ENCODE results near the gene CPSF4.
A peak's percentile ranks its signal among the peaks of the same experiment; 100 is the strongest.

The CPSF4 gene

GRCh38 chr7:99438573-99439480 is at the start of gene CPSF4, which contains the start of gene PTCD1:
TSS of gene CPSF4 (plus strand) at chr7:99438943. CDS start at chr7:99439083, 140 bp downstream.
TSS of gene PTCD1 (minus strand) at chr7:99438798. CDS start at chr7:99435242, 3,556 bp downstream.
- peak; percentile 94 to 96 for DNase-seq

DNA sequence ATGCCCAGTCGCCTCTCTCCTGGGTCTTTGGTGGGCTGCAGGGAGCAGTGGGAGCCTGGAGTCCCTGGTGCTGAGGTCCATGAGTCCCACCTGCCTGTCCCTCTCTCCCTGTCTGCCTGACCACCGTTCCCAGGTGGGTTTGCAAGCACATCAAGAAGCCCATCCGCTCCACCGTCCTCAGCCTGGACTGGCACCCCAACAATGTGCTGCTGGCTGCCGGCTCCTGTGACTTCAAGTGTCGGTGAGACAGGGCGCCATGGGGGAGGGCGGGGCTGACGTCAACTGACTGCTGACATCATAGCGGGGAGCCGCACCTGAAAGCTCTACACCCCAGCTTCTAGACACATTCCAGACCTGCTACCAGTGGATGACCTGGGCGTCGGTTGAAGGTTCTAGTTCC is 49.0 kb upstream of the CPSF4 start:
- no peak for DNase-seq

- DNase-seq: no peak
Observed at GRCh38 chr7:99390941-99391602, 47.7 kb upstream of the CPSF4 start.

DNA sequence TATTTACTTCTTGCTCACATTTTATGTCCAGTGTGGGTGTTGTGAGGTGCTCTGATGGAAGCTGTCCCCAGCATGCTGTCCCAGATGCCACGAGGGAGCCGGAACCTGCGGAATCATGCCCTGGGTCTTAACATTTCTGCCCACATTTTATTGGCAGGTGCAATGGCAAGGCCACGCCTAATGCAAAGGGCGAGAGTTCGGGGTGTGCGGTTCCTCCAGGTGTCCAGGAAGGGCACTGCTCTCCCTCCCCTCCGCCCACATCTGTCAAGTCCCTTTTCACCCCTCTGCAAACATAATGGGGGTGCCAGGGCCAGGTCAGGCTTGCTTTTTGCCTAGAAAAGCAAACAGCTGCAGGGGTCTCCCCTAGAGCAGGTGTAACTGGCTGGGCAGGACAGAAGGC is 46.7 kb upstream of the CPSF4 start:
- DNase-seq: no peak

DNA sequence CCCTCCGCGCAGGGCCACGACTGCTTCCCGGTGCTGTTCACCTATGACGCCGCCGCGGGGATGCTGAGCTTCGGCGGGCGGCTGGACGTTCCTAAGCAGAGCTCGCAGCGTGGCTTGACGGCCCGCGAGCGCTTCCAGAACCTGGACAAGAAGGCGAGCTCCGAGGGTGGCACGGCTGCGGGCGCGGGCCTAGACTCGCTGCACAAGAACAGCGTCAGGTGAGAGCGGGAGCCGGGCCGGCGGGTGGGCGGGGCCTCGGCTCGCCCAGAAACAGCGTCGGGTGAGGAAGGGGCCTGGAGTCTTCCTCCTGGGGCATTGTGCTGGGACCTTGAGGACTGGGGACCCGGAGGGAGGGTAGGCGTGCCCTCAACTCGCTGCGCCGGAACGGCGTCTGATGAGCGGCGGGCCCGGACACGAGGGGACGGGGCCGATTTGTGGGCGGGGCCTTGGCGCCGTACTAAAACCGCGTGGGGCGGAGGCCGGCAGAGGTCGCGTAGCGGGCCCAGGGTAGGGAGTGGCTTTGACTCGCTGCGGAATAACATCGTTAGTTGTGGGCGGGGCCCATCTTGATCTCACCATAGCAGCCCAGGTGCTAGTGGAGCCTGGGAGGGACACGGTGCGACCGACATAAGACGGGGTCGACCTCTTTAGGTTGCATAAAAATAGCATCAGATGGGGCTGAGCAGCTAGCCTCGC is 45.9 kb upstream of the CPSF4 start:
- DNase-seq: peak; percentile 74 to 82

GRCh38 chr7:99393355-99394187 is 45.2 kb upstream of the CPSF4 start:
- no peak for DNase-seq

GRCh38 chr7:99394188-99394502 is 44.6 kb upstream of the CPSF4 start:
- DNase-seq: no peak

- DNase-seq: no peak
Observed at GRCh38 chr7:99395616-99396327, 43.0 kb upstream of the CPSF4 start.

GRCh38 chr7:99396418-99397296 is 42.1 kb upstream of the CPSF4 start:
- no peak for DNase-seq

- DNase-seq: no peak
Observed at GRCh38 chr7:99397297-99397983, 41.3 kb upstream of the CPSF4 start.

GRCh38 chr7:99398891-99399445 is 39.8 kb upstream of the CPSF4 start:
- no peak for DNase-seq

DNA sequence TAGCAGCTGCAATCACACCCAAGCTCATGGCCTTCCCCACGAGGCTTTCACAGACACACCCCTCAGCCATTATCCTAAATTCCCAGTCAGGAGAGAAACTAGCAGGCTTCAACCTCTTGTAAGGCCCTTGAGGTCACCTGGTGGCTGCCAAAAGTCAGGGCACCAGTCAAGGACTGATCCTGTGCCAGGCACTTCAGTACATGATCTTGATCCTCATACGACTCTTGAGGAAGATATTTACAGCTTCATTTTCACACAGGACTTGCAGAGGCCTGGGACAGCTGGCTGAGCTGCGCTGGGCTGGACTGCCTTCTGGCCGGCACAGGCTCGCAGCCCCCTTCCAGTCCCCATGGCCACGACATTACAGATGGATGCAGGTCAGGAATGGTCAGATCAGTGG is 39.1 kb upstream of the CPSF4 start:
- DNase-seq: no peak

GRCh38 chr7:99402854-99403253 is 35.9 kb upstream of the CPSF4 start:
- no peak for DNase-seq

- DNase-seq: no peak
Observed at GRCh38 chr7:99403764-99404163, 35.0 kb upstream of the CPSF4 start.

- DNase-seq: no peak
Observed at GRCh38 chr7:99404235-99404976, 34.3 kb upstream of the CPSF4 start.

- DNase-seq: no peak
Observed at GRCh38 chr7:99404977-99405320, 33.8 kb upstream of the CPSF4 start.

DNA sequence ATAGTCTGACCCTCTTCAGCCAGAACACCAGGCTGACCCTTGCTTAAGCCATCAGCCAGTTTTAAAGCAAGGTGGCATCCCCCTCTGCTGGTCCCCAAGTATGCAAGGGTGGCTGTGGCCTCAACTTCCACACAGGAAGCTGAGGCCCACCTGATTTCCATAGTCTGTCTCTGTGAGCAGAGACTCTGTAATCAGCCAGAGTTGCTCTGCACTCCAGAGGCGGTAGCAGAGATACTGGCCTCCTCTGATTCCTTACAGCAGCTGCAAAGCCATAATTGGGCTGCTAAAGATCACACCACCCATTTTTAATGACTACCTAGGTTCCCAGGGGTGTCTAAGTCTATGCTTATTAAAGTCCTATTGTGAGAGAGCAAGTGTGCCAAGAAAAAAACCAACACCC is 32.2 kb upstream of the CPSF4 start:
- no peak for DNase-seq

DNA sequence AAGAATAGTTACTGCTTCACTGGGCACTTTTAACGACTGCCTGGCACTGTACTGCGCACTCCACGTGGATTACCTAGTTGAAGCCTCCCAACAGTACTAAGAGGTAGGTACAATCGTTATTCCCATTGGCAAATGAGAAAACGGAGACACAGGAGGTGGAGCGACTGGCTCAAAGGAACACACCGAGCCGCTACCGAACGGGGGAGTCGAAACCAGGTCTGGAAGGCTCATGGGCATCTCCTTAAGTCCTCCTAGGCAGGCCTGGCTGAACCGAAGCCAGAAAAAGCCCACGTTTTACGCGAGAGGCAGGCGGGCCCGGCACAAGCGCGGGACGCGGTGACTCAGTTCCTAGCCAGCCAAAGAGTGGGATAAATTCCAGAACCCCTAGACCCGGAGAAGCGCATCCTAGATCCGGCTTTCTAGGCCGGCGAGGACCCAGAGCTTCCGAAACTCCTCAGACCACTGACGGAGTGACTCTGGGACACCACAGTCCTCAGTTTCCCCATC is 30.8 kb upstream of the CPSF4 start:
- peak; percentile 36 to 46 for DNase-seq

Data from activated CD4-positive, alpha-beta T cell treated with anti-CD3 and anti-CD28 coated beads, Interleukin-2, amount 50 U/mL, for 48 hours (primary cell).